SU-DHL-6 (cell line): ENCODE measurements around the gene HAUS1.

Experiments used
- CTCF ChIP-seq: fragments of 200-600 bp; sonication (generic); IDR thresholded peaks from one replicate; pipeline ENCODE4 v1.5.1; 2017; ENCODE audit warnings: antibody characterized with exemption, mild to moderate bottlenecking, low read length, moderate library complexity; ENCODE audit not compliant: insufficient read depth, poor library complexity, severe bottlenecking
- EZH2phosphoT487 ChIP-seq: fragments of 200-600 bp; sonication (generic), shearing (Covaris generic); conservative IDR thresholded peaks from 2 replicates; pipeline ENCODE4 v1.6.1; 2018; ENCODE audit warnings: mild to moderate bottlenecking, antibody characterized with exemption, low read length, moderate library complexity, mixed read lengths

- TF ChIP-seq CTCF (no peak), EZH2phosphoT487 (no peak)
These were observed 31.8 kb upstream of the HAUS1 start for GRCh38 chr18:46072376-46072867.
